GM18508 (cell line): ENCODE measurements around the gene TTC23L.

Source experiments
- ATAC-seq: cut with Tn5 transposase; IDR thresholded peaks from one replicate; pipeline ENCODE4 v1.9.1; 2021; ENCODE audit warnings: moderate number of reproducible peaks; ENCODE audit not compliant: insufficient read depth, unreplicated experiment

Gene TTC23L

GRCh38 chr5:34831303-34831702, 7.7 kb upstream of the TTC23L start:
- ATAC-seq, result no peak

- ATAC-seq, result no peak
Measured at GRCh38 chr5:34832568-34832967, 6.4 kb upstream of the TTC23L start.

- no peak for ATAC-seq
Measured at GRCh38 chr5:34833090-34833489, 5.9 kb upstream of the TTC23L start.

GRCh38 chr5:34833976-34834793, 4.8 kb upstream of the TTC23L start:
- no peak for ATAC-seq

GRCh38 chr5:34834794-34835089, 4.2 kb upstream of the TTC23L start:
- ATAC-seq, result no peak

- ATAC-seq, result no peak
Measured at GRCh38 chr5:34835664-34836063, 3.3 kb upstream of the TTC23L start.

- ATAC-seq, result no peak
Measured at GRCh38 chr5:34841816-34842215, 2.9 kb downstream of the TTC23L start.

GRCh38 chr5:34842554-34842953, 3.6 kb downstream of the TTC23L start:
- no peak for ATAC-seq

- no peak for ATAC-seq
Measured at GRCh38 chr5:34843497-34843896, 4.5 kb downstream of the TTC23L start.

- no peak for ATAC-seq
Measured at GRCh38 chr5:34844106-34844505, 5.1 kb downstream of the TTC23L start.

- ATAC-seq, result no peak
Measured at GRCh38 chr5:34844999-34845398, 6.0 kb downstream of the TTC23L start.

GRCh38 chr5:34847056-34847455, 8.1 kb downstream of the TTC23L start:
- no peak for ATAC-seq

- ATAC-seq, result no peak
Measured at GRCh38 chr5:34847552-34847951, 8.6 kb downstream of the TTC23L start.

GRCh38 chr5:34848230-34848629, 9.3 kb downstream of the TTC23L start:
- no peak for ATAC-seq

- ATAC-seq, result no peak
Measured at GRCh38 chr5:34849253-34849652, 10.3 kb downstream of the TTC23L start.

- peak; percentile 98 for ATAC-seq
Measured at GRCh38 chr5:34854459-34855174, 15.7 kb downstream of the TTC23L start.

- no peak for ATAC-seq
Measured at GRCh38 chr5:34857161-34857560, 18.2 kb downstream of the TTC23L start.

- ATAC-seq, result no peak
Measured at GRCh38 chr5:34857894-34858293, 18.9 kb downstream of the TTC23L start.

- no peak for ATAC-seq
Measured at GRCh38 chr5:34858790-34859189, 19.8 kb downstream of the TTC23L start.

GRCh38 chr5:34859253-34859652, 20.3 kb downstream of the TTC23L start:
- no peak for ATAC-seq

- ATAC-seq, result no peak
Measured at GRCh38 chr5:34863946-34864345, 25.0 kb downstream of the TTC23L start.

- ATAC-seq, result no peak
Measured at GRCh38 chr5:34865091-34865490, 26.1 kb downstream of the TTC23L start.
